NCI-H526 treated with DMSO at 0.1 percent for 48 hours (cell line): ENCODE measurements around the gene TMEM232.

Experiments
- DNase-seq: peaks from one replicate; lab custom pipeline; 2025; lab: John Stamatoyannopoulos, UW

TMEM232 gene

DNA sequence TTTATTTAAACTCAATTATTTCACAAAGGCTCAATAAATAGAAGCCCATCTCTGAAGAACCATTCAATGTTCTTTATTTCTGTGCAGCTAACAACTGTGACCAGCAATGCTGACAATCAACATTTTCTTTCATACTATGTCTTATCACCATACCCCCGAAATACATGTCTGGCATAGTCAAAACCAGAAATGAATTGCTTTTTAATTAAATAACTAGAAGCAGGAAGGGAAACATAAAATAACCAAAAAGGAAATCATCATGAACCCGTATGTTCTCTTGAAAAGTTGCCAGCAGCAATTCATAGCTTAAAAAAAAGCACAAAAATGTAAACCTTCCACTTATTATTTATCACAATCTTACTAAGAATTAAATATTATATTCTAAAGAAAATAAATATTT is 212.4 kb downstream of the TMEM232 start:
- DNase-seq: no peak

DNA sequence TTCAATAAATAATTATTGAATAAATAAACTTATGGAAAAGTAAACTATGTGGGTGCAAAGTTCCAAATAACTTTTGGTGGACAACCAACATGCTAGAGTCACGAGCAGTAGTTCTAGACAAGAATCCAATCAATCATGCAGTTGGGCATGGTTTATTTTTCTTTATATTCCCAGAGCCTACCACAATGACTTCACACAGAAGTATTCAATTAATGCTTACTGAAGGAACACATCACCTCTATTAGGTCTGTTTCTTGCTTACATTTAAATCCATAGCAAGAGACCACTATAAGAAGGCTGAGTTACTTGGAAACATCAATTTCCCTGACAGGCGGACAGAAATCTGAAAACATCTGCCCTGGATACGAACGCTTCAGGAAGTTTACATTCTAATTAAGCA is 214.2 kb downstream of the TMEM232 start:
- DNase-seq: no peak

GRCh38 chr5:110510146-110510545 is 216.3 kb downstream of the TMEM232 start:
- DNase-seq: no peak

DNA sequence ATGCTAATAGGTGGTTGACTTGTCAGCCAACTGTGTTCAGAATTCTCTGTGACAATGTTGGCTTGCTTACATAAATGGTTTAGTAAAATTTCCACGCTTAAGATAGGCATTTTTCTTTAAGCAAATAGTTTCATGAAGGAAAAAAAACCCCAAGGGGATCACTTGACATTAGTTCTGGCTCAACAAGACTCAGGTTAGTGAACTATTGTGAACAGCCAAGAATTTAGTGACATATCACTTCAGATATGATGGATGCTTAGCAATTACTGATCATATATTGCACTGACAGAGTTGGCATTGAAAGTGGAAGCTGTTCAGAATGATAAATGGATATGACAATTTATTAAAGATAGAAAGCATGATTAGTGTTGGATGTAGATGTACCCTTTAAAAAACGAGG is 218.5 kb downstream of the TMEM232 start:
- DNase-seq: no peak

- DNase-seq: no peak
Measured at GRCh38 chr5:110506378-110506777, 220.1 kb downstream of the TMEM232 start.

- no peak for DNase-seq
Measured at GRCh38 chr5:110496276-110496675, 230.2 kb downstream of the TMEM232 start.

GRCh38 chr5:110492446-110492845 is 234.0 kb downstream of the TMEM232 start:
- DNase-seq: no peak

- DNase-seq: no peak
Measured at GRCh38 chr5:110478895-110479294, 247.6 kb downstream of the TMEM232 start.

DNA sequence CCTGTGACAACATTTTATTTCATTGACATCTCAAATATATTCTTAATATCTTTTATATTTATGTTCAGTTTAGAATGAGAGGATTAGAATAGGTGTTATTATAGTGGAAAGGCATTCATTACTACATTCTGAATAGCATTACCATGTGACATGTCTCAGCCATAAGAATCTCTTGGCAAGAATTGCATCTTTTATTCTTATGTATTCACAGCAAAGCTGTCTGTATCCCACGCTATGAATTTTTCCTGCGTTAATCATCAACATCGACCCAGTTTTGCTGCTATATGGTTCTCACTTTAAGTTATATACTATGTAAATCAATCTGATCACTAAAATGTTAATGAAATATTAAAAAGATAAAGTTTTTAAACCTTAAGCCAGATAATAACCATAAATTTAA is 248.6 kb downstream of the TMEM232 start:
- no peak for DNase-seq

- DNase-seq: no peak
Measured at GRCh38 chr5:110476164-110476563, 250.3 kb downstream of the TMEM232 start.

- DNase-seq: no peak
Measured at GRCh38 chr5:110475529-110475928, 250.9 kb downstream of the TMEM232 start.

GRCh38 chr5:110469486-110469885 is 257.0 kb downstream of the TMEM232 start:
- DNase-seq: no peak

DNA sequence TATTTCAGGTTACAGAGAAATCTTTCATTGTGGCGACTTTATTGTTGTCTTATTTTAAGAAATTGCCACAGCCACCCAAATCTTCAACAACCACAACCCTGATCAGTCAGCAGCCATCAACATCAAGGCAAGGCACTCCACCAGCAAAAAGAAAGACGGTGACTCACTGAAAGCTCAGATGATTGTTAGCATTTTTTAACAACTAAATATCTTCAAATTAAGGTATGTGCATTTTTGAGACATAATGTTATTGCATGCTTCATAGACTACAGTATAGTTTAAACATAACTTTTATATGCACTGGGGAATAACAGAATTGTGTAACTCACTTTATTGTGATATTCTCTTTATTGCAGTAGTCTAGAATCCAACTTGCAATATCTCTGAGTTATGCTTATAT is 263.4 kb downstream of the TMEM232 start:
- DNase-seq: no peak

DNA sequence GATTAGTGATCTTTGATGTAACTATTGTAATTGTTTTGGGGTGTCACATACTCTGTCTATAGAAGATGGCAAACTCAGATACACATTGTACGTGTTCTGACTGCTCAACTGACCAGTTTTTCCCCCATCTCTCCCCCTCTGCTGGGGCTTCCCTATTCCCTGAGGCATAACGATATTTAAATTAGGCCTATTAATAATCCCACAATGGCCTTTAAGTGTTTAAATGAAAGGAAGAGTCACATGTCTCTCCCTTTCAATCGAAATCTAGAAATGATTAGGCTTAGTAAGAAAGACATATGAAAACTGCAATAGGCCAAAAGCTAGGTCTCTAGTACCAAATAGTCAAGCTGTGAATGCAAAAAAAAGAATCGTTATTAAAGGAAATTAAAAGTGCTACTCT is 265.6 kb downstream of the TMEM232 start:
- no peak for DNase-seq

- no peak for DNase-seq
Measured at GRCh38 chr5:110458313-110458712, 268.2 kb downstream of the TMEM232 start.

DNA sequence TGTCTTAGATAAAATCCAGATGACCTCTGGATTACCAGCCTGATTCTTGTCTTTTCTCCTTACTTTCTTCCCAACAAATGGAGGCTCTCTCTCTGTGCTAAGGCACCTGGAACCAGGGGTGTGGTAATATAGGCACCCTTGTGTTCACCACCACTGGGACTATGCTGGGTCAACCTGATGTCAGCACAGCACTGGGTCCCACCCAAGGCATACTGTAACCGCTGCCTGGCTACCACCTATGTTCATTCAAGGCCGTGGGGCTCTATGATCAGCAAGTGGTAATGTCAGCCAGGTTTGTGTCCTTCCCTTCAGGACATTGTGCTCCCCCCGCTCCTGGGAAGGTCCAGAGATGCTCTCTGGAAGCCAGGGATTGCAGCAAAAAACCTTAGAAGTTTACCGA is 283.6 kb downstream of the TMEM232 start:
- no peak for DNase-seq

- peak; percentile 1 for DNase-seq
Measured at GRCh38 chr5:110441035-110441434, 285.4 kb downstream of the TMEM232 start.

GRCh38 chr5:110440058-110440457 is 286.4 kb downstream of the TMEM232 start:
- no peak for DNase-seq

GRCh38 chr5:110439296-110439695 is 287.2 kb downstream of the TMEM232 start:
- no peak for DNase-seq

DNA sequence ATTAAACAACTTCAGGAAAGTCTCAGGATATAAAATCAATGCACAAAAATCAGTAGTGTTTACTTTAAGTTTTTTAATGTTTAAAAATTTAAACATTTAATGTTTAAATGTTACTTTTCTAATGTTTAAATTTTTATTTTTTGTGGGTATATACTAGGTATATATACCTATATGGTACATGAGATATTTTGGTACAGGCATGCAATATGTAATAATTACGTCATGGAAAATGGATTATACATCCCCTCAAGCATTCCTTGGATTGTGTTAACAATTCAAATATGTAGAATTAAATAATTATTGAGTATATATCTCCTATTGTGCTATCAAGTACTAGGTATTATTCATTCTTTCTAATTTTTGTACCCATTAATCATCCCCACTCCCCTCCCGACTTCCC is 291.3 kb downstream of the TMEM232 start:
- no peak for DNase-seq

DNA sequence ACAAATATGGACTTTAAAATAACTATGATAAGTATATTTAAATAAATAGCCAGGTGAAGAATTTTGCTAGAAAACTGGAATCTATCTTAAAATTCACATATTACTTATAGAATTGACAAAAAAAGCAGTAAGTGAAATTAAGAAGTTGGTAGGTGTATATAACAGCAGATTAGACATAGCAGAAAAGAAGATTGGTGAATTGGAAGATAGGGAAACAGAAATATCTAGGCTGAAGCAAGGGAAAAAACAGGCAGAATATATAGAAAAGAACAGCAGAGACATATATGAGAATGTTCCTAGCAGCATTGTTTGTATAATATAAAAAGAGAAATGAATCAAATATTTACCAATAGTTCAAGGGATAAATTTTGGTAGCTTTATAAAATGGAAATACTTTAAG is 294.9 kb downstream of the TMEM232 start:
- DNase-seq: no peak

- DNase-seq: no peak
Measured at GRCh38 chr5:110414360-110414759, 312.1 kb downstream of the TMEM232 start.

GRCh38 chr5:110413856-110414255 is 312.6 kb downstream of the TMEM232 start:
- no peak for DNase-seq

GRCh38 chr5:110409571-110409970 is 316.9 kb downstream of the TMEM232 start:
- no peak for DNase-seq

DNA sequence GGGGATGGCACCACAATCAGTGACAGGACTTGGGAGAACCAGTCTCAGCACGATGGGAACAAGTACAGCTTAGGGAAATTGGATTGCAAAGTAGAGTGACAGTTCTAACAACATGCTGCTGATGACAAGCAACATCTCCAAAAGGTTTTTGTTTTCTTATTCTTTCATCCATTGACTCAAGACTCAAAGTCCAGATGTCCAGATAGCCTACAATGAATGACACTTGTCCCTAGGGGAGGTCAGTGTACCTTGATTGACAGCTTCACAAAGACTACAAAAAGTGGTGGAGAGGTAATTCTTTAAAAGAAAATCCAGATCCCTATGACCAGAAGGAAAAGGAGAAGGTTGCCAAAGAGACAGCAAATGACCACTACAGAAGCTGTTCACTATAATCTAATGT is 323.9 kb downstream of the TMEM232 start:
- no peak for DNase-seq
